Putamen (tissue), 1 donor: ENCODE data around the gene BCAS1.

Experiments
- DNase-seq: peaks from one replicate; pipeline ENCODE4 v3.0.0-alpha.2; 2016; ENCODE audit warnings: low spot score

BCAS1 gene

GRCh38 chr20:54070187-54070987, at the start of gene BCAS1:
Gene BCAS1 (minus strand): TSS chr20:54070594. CDS start chr20:54058718, 11,876 bp downstream.
- DNase-seq, result no peak

GRCh38 chr20:54119744-54120143, 49.4 kb upstream of the BCAS1 start:
- DNase-seq, result no peak

GRCh38 chr20:54118220-54119001, 48.0 kb upstream of the BCAS1 start:
- DNase-seq, result no peak

GRCh38 chr20:54116550-54117235, 46.3 kb upstream of the BCAS1 start:
- no peak for DNase-seq

- no peak for DNase-seq
Observed at GRCh38 chr20:54115172-54115854, 44.9 kb upstream of the BCAS1 start.

GRCh38 chr20:54114109-54114508, 43.7 kb upstream of the BCAS1 start:
- no peak for DNase-seq

- DNase-seq, result no peak
Observed at GRCh38 chr20:54113566-54113965, 43.2 kb upstream of the BCAS1 start.

- no peak for DNase-seq
Observed at GRCh38 chr20:54112221-54112884, 42.0 kb upstream of the BCAS1 start.

- DNase-seq, result no peak
Observed at GRCh38 chr20:54111460-54111859, 41.1 kb upstream of the BCAS1 start.

- DNase-seq, result no peak
Observed at GRCh38 chr20:54110457-54110856, 40.1 kb upstream of the BCAS1 start.

- no peak for DNase-seq
Observed at GRCh38 chr20:54110041-54110440, 39.6 kb upstream of the BCAS1 start.

GRCh38 chr20:54108817-54109216, 38.4 kb upstream of the BCAS1 start:
- no peak for DNase-seq

GRCh38 chr20:54108326-54108642, 37.9 kb upstream of the BCAS1 start:
- no peak for DNase-seq

GRCh38 chr20:54107600-54108325, 37.4 kb upstream of the BCAS1 start:
- no peak for DNase-seq

- DNase-seq, result no peak
Observed at GRCh38 chr20:54107181-54107580, 36.8 kb upstream of the BCAS1 start.

- DNase-seq, result no peak
Observed at GRCh38 chr20:54106162-54106561, 35.8 kb upstream of the BCAS1 start.

GRCh38 chr20:54105653-54106052, 35.3 kb upstream of the BCAS1 start:
- no peak for DNase-seq

- DNase-seq, result no peak
Observed at GRCh38 chr20:54104781-54105180, 34.4 kb upstream of the BCAS1 start.

- DNase-seq, result no peak
Observed at GRCh38 chr20:54103762-54104600, 33.6 kb upstream of the BCAS1 start.
